ENCODE results near the gene RNF166. TPM values are rescaled to one million over a fixed set of nuclear protein-coding genes. Genes with fewer than 3 reads are reported as not detected.

Gene RNF166
- total RNA-seq, 1 experiment from 2014 or later: 17.5 TPM

- no TSS peak for BruUV-seq (replicated peaks)
- ChIA-PET CTCF (interaction anchor here (0.6 kb wide), 3 partner anchors 23 to 128 kb away, joined by 4 to 6 read pairs (median 4); no protein-coding TSS in a partner anchor), POLR2A (no interaction called here)
- Mint-ChIP-seq H3K9me3 (ENCODE audit: unreplicated experiment) (no peaks in the 10 kb centered on the region), H3K27me3 (ENCODE audit: insufficient read depth, unreplicated experiment) (no peaks in the 10 kb centered on the region), H3K36me3 (ENCODE audit: insufficient read depth, unreplicated experiment) (peaks cover 12% of the 10 kb centered on the region), H3K4me1 (ENCODE audit: insufficient read depth, unreplicated experiment) (no peaks in the 10 kb centered on the region), H3K27ac (ENCODE audit: low read depth, unreplicated experiment) (no peak overlapping the region), H3K4me3 (ENCODE audit: unreplicated experiment) (no peak overlapping the region)
- no peak for DNase-seq (ENCODE audit: unreplicated experiment)
- intact Hi-C loops (cut with micrococcal nuclease): no loop called here
- TF ChIP-seq CTCF (IDR thresholded peaks at IDR 0.05; ENCODE audit: unreplicated experiment): no peak
These were observed 50.4 kb downstream of the RNF166 start for GRCh38 chr16:88655733-88656281.

- intact Hi-C loops (cut with micrococcal nuclease): no loop called here
- Mint-ChIP-seq H3K27me3 (ENCODE audit: insufficient read depth, unreplicated experiment) (no peaks in the 10 kb centered on the region), H3K4me1 (ENCODE audit: insufficient read depth, unreplicated experiment) (no peaks in the 10 kb centered on the region), H3K4me3 (ENCODE audit: unreplicated experiment) (no peak overlapping the region), H3K36me3 (ENCODE audit: insufficient read depth, unreplicated experiment) (peaks cover 12% of the 10 kb centered on the region), H3K9me3 (ENCODE audit: unreplicated experiment) (no peaks in the 10 kb centered on the region), H3K27ac (ENCODE audit: low read depth, unreplicated experiment) (no peak overlapping the region)
- ChIA-PET POLR2A (no interaction called here), CTCF (no interaction called here)
- BruUV-seq (replicated peaks): no TSS peak
- DNase-seq (ENCODE audit: unreplicated experiment): no peak
- no peak for TF ChIP-seq CTCF (IDR thresholded peaks at IDR 0.05; ENCODE audit: unreplicated experiment)
These were observed 51.0 kb downstream of the RNF166 start for GRCh38 chr16:88655053-88655732.

- POLR2A ChIA-PET: no interaction called here
- intact Hi-C loops (cut with micrococcal nuclease): no loop called here
These were observed 51.7 kb downstream of the RNF166 start for GRCh38 chr16:88654363-88655052.

More at GRCh38 chr16:88654363-88655052, 51.7 kb downstream of the RNF166 start:
- H3K4me3 Mint-ChIP-seq (ENCODE audit: unreplicated experiment): no peak overlapping the region
- H3K4me1 Mint-ChIP-seq (ENCODE audit: insufficient read depth, unreplicated experiment): no peaks in the 10 kb centered on the region
- no peaks in the 10 kb centered on the region for H3K27me3 Mint-ChIP-seq (ENCODE audit: insufficient read depth, unreplicated experiment)
- no peak overlapping the region for H3K27ac Mint-ChIP-seq (ENCODE audit: low read depth, unreplicated experiment)
- DNase-seq (ENCODE audit: unreplicated experiment): no peak
- no peak for TF ChIP-seq CTCF (IDR thresholded peaks at IDR 0.05; ENCODE audit: unreplicated experiment)
- no TSS peak for BruUV-seq (replicated peaks)
- H3K36me3 Mint-ChIP-seq (ENCODE audit: insufficient read depth, unreplicated experiment): peaks cover 12% of the 10 kb centered on the region
- H3K9me3 Mint-ChIP-seq (ENCODE audit: unreplicated experiment): no peaks in the 10 kb centered on the region
- CTCF ChIA-PET: no interaction called here

Measured in MCF 10A (cell line).